HG02938 (cell line): ENCODE measurements around the gene ZNF280D.

Experiments used
- ATAC-seq: cut with Tn5 transposase; IDR thresholded peaks from one replicate; pipeline ENCODE4 v1.9.1; 2021; ENCODE audit warnings: mild to moderate bottlenecking, moderate library complexity; ENCODE audit not compliant: unreplicated experiment

Gene ZNF280D

DNA sequence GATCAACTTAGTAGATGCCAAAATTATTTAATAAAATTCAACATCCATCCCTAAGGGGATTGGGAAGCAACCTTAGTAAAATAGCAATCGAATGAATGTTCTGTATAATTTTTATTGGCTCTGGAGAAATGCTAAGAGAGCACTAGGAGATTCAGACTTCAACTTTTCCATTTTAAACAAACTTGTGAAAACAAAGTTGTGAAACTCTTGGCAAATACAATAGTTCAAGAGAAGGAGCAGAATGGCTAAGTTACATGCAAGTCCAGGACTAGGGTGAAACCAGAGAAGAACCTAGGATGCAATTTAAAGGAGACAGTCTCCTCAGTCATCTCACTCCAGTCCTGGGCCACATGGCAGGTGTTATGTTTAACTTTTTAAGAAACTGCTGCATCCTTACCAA, 16.7 kb upstream of the ZNF280D start:
- no peak for ATAC-seq

DNA sequence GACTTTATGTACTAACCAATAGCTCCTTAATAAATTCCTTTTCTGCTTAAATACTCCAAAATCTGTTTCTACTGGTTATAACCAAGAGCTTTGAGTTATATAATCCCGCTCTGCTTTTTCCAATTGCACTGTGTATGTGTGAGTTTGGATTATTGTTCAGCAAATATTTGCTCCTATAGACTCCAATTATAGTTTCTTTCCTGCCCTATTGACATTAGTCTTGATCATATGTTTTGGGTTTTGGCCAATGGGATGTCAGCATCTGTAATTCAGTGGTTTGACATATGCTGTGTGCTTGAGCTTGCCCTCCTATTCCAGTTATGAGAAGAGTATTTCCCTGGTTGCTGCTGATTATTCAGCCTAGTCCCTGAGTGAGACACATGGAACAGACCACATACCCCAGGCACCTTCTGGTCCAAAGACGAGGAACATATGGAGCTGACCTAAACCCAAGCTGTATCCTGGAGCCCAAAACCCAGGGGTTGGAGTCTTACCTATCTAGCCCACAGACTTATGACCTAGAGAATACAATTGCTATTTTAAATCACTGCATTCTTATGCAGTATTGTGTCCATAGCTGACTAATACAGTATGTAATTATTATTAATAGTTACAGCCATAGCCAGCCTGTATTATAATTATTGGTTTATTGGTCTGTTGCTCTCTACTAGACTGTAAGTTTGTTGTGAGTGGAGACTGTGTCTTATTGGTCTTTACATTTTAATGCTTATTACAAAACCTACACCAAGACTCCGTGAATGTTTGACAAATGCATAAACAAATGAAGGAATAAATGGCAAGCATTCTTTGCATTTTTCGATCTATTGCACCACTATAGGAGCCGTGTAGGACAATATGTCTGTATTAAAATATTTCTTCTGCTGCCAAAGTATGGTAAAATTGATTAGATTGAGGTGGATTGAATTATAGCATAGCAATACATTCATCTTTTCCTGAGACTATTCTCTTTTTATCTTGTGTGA, 11.7 kb upstream of the ZNF280D start:
- ATAC-seq = no peak

DNA sequence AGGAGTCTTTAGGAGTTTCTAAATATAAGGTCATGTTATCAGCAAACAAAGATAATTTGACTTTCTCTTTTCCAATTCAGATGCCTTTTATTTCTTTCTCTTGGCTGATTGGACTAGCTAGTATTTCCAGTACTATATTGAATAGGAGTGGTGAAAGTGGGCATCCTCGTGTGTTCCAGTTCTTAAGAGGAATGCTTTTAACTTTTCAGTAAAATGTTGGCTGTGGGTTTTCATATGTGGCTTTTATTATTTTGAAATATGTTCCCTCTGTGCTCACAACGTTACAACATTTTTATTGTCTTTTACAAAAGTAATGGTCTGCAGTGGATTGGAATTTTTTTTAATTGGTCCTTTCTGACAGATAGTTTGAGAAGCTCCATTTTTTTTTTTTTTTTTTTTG, 8.2 kb upstream of the ZNF280D start:
- no peak for ATAC-seq

DNA sequence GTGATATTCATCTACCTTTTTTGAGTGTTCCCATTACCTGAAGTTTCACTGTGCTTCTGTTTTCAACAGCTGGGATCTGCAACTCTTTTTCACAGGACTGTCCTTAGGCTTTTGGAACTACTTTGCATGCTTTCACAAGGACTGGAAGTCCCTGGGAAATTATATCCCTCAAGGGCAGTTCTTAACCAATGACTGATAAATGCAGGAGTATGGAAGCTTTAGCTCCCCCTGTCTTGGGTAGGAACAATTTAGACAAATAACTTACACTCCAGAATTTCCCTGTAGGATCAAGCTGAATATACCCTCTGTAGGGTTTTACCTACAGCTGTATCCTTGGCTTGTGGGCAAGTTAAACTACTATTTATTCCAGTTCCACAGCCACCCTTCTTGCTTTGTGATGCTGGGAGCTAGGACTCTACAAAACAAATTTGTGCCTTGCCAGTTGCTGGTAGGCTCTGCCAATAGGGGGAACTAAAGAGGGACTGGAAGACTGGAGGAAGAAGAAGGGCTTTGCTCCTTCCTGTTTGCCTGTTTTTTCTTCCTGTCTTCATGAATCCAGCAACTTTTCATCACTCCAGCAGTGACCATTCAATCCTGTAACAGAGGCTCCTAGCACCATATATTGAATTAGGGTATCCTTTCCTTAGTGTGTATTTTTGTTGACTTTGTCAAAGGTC, 6.8 kb upstream of the ZNF280D start:
- no peak for ATAC-seq

DNA sequence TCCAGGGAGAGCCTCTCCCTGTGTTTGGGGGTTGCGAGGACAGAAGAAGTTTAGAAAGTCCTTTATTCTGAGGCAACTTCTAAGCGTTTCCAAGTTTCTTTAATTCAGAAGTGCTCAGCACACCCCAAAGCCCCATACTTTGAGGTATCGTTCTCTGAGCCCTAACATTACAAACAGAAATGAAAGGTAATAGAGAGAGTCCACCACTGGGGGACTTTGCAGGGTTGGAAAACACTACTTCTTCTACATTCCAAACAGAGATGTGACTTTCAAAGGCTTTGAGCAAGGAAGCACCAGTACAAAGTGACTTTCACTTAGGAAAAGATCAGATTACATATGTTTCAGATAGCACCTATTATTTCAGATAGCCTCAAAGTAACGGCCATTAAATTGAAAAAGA, 6.2 kb upstream of the ZNF280D start:
- no peak for ATAC-seq

DNA sequence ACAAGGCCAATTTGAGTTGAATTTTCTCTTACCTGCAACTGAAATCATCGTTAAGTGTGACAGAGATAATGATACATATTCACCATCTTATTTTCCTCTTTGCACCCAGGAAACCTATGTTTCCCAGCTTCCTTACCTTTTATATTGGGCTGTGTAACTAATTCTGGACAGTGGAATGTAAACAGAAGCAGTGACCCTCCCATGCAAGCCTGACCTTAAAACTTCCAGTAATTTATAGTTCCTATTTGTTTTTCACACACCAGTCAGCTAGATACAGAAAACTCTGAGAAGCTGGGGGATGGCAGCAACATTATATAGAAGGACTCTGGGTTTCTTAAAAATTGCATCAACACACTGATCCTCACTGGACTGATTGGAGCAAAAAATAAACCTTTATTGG, 4.5 kb upstream of the ZNF280D start:
- ATAC-seq = no peak

DNA sequence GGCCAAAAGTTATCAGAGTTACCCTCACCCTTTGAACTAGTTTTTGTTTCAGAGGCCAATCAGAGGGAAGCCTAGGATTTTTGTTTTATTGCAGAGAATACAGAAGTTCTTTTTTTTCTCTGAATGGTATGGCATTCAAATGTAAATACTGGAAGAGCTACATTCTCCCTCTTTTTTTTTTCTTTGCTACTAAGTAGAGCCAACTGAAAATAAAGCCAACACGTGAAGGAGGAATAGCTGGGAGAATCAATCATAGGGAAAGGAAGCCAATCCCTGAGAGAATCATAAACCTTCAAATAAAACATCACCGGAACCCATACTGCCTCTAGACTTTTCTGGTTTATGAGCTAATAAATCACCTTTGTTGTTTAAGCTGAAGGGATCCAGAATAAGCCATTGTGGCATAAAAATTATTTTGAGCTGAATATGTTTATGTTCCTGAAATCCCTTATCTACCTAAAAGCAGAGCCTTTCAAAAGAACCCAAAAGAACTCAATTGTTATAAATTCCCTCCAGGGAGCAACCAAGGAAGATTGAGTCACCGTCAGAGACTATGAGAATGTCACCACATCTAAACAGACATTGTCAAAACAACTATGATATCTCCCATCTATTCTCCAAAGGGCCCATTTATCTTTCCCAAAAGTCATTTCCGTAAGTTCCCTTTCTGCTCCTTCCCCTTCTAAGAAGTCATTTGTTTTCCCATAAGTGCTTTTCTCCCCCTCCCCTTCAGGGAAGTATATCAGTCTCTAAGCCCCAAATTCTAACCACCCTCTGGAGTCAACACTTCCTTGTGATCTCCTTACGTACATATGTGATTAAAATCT, 3.8 kb upstream of the ZNF280D start:
- no peak for ATAC-seq

DNA sequence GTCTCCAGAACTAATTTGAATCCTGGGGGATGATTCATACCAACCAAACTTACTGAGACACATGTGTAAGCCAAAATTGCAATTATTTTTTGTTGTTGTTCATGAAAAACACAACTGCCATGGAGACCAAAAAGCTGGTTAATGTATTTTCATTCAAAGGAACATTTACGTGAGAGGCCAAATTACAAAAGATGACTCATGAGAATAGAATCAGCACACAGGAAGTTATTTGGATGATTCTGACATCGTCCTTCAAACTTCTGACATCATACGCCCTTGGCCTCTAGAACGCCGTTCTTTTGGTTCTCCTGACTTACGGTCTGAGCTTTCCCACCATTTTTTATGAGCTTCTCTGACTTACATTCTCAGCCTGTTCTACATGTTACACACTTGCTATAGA, 3.0 kb upstream of the ZNF280D start:
- ATAC-seq = no peak

DNA sequence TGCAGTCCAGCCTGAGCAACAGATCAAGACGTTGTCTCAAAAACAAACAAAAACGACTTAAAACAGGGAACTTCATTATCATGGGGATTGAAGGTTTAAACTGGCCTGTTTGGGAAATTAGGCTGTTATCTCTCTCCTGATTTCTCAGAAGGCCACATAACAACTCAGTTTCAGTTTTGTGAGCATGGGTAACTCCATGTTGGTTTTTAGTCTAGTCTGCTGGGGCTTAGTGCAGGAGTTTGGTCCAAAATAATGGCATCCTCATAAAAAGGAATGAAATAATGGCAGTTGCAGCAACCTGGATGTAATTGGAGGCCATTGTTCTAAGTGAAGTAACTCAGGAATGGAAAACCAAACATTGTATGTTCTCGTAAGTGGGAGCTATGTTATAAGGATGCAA, 2.3 kb upstream of the ZNF280D start:
- ATAC-seq = no peak

DNA sequence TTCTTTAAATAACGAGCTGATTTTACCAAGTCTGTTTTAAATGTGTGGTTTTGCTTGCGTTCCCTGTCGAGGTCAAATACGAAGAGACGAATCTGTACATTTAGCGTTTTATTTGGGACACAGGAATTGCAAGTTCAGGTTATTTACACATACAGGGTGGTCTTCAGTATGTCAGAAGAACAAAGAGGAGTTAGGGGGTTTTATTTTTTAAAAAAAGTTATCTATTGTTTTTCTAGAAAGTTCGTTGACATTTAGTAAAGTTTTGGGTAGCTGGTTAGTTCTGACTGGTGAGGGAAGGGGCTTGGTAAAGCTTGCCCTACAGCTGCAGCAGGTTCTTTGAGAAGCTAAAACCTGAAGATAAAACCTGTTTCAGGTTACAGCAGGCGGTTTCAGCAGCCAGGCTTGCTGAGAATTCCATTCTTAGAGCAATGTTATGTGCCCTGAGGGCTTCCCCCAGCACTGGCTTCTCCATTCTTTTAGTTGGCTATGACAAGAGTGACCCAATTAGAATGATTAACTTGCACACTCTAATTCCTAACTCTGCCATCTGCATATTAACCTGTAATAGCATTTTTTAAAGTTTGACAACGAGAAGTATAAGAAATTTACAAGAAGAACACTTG, 815 bp upstream of the ZNF280D start:
- no peak for ATAC-seq

DNA sequence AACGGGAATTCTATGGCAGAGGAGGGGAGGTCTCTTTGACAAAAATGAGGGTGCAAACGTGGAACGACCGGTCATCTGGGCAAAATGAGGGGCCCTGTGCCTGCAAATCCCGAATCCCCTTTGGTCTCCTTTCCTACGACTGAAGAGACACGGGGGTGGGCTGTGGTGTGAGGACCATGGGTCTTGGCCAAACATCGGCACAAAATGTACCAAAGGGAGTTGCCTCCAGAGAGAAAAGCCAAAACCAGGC, 498 bp downstream of the ZNF280D start:
- ATAC-seq = no peak

DNA sequence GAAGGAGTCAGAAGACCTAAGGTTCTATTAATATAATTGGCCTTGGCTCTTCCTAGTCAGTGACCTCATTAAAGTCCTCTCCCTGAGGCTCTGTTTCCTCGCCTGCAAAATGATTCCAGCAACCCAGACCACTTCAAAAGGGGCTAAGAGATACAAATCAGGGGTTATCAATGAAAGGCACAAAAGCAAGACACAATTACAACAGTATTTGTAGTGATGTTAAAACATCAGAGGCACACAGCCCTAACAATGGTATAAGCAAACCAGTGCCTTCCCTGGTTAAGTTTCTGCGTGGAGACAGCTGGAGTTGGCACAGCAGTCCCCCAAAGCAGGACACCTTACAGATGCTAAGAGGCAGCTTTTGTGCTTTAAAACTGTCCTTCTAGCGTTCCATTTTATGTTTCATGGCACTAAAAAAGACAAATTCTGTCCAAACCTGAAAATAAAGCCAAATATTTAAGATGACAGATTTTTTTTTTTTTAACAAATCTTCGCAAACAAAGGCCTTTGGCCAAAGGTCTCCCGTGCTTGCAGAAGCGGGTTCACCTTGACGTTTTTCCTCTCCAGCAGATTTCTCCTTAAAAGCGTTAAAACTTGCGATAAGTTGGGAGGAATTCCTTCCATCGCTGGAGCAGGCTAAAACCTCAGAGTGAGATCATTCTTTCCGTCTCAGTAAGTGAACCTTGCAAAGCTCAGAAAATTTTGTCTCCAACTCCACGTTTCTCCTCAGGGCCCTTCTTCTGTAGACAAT, 999 bp downstream of the ZNF280D start:
- ATAC-seq = no peak

DNA sequence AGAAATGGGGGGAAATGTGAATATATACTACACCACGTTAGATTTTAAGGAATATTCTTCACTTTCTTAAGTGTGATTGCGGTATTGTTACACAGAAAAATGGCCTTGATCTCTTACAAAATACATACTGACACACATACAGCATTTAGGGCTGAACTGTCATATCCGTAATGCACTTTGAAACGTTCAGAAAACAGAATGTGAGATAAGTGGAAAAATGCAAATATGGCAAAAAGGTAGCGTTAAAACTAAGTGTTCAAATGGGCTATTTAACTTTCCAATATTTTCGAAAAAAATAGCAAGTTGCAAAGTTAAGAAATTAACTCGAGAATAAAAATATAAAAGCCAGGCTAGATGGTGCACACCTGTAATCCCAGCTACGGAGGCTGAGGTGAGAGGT, 1.8 kb downstream of the ZNF280D start:
- no peak for ATAC-seq

DNA sequence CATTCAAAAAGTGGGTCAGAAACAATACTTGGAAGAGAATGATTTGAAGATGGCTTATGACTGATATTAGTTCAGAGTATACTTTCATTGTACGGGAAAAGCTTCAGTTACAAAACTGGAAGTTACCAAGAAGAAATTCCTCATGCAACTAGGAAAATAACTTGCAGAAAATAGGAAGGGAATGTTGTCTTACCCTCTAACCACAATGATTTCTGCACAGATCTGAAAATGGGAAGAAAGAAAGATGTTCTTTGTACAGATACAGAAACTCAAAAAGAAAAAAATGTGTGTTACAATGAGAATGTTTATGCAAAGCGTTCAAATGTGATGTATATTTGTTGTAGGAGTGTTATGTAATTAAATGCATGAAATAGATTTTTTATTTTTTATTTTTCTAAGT, 3.7 kb downstream of the ZNF280D start:
- no peak for ATAC-seq

DNA sequence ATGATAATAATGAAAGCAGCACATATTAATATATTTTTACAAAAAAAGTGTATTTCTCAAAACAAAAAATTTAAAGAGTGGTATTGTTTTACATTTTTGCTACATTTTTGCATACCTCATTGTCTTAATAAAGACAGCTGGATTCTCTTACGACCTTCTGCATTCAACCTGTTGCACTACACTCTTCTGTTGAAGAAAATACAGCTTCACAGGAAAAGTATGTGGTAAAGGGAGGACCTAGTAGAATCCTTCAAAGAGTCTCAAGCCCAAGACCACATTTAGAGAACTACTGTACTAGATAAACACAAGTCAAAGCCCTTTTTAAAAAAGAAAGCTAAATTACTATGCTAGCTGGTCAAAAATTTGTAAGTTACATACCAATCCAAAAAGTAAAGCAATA, 7.9 kb downstream of the ZNF280D start:
- ATAC-seq = no peak

DNA sequence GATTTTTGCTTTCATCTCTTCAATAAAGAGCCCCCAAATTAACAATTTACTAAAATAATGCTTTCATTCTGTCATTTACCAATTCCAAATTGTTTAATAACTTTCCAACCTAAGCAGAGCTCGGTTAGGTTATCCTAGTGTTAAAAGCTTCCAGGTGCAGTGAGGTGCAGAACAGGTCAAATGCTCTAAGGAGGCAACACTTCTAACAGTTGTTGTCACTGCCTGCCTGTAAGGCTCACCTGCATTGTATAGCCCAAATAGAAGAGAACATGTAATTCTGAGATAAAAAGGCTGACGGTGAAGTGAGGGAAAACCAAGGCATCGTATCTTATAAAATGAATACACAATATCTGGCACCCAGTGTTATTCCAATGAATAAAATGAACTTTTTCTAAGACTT, 9.1 kb downstream of the ZNF280D start:
- no peak for ATAC-seq

DNA sequence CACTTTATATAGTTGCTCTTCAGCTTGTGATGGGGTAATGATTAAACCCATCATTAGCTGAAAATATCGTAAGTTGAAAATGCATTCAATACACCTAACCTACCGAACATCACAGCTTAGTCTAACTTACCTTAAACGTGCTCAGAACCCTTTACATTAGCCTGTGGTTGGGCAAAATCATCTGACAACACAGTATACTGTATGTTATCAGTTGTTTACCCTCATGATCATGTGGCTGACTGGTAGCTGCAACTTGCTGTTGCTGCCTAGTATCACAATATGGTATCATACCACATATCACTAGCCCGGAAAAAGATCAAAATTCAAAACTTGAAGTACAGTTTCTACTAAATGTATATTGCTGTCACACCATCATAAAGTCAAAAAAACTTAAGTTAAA, 9.5 kb downstream of the ZNF280D start:
- ATAC-seq = no peak

DNA sequence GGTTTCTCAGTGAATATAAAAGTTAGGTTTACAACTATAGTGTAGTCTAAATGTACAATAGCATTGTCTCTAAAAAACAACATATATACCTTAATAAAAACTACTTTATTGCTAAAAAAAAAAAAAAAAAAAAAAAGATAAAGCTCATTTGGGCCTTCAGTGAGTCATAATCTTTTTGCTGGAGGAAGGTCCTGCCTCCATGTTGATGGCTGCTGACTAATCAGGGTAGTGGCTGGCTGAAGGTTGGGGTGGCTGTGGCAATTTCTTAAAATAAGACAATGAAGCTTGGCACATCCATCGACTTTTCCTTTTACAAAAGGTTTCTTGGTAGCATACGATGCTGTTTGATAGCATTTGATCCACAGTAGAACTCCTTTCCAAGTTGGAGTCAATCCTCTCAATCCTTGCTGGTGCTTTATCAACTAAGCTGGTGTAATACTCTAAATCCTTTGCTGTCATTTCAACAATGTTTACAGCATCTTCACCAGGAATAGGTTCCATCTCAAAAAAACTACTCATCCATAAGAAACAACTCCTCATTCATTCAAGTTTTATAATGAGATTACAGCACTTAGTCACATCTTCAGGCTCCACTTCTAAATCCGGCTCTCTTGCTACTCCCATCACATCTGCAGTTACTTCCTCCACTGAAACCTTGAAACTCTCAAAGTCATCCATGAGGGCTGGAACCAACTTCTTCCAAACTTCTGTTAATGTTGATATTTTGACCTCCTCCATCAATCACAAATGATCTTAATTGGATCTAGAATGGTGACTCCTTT, 13.3 kb downstream of the ZNF280D start:
- ATAC-seq = no peak

DNA sequence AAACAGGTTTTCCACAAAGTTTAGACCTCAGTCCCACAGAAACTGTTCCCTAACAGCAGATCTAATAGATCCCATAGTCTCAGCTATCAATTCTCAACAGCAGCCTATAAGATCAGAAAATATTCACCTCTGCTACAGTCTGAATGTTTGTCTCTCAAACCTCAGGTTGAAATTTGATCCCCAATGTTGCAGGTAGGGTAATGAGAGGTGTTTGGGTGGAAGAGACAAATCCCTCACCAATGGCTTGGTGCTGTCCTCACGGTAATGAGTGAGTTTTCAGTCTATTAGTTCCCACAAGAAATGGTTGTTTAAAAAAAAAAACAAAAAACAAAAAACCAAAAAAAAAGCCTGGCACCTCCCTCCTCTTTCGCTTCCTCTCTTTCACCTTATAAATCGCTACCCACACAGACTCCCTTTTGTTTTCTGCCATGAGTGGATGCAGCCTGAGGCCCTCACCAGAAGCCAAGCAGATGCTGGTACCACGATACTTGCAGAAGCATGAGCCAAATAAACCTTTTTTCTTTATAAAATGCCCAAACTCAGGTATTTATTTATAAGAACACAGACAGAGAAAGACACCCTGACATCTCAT, 14.2 kb downstream of the ZNF280D start:
- no peak for ATAC-seq
